Erythroblast (primary cell): ENCODE measurements around the gene PHF1.

Experiments used
- GATA1 ChIP-seq: IDR thresholded peaks from 2 replicates; pipeline ENCODE4 v1.6.1; 2011; ENCODE audit warnings: low read depth, mild to moderate bottlenecking, control low read depth, low read length, moderate library complexity
- POLR2A ChIP-seq: IDR thresholded peaks from 2 replicates; pipeline ENCODE4 v1.6.1; 2011; ENCODE audit warnings: mild to moderate bottlenecking, low read length

GRCh38 chr6:33411632-33412005, 805 bp downstream of the PHF1 start:
- TF ChIP-seq POLR2A (no peak), GATA1 (no peak)
